COLO668 (cell line): ENCODE measurements around the gene TMEM208.

Experiments used
- DNase-seq: peaks from one replicate; lab custom pipeline; 2025; ENCODE audit not compliant: unreplicated experiment; lab: John Stamatoyannopoulos, UW

Gene TMEM208

GRCh38 chr16:67207249-67208091 is 19.5 kb upstream of the TMEM208 start:
- no peak for DNase-seq

GRCh38 chr16:67208154-67208896 is 18.6 kb upstream of the TMEM208 start:
- DNase-seq = no peak

- no peak for DNase-seq
These were observed 17.4 kb upstream of the TMEM208 start for GRCh38 chr16:67209565-67209964.

GRCh38 chr16:67210069-67210937 is 16.6 kb upstream of the TMEM208 start:
- no peak for DNase-seq

- DNase-seq = no peak
These were observed 15.3 kb upstream of the TMEM208 start for GRCh38 chr16:67211674-67212073.

GRCh38 chr16:67212766-67213165 is 14.2 kb upstream of the TMEM208 start:
- no peak for DNase-seq

- DNase-seq = no peak
These were observed 13.5 kb upstream of the TMEM208 start for GRCh38 chr16:67213197-67214019.

- no peak for DNase-seq
These were observed 11.2 kb upstream of the TMEM208 start for GRCh38 chr16:67215706-67216105.

- DNase-seq = no peak
These were observed 10.1 kb upstream of the TMEM208 start for GRCh38 chr16:67216612-67217490.

- DNase-seq = no peak
These were observed 2.9 kb upstream of the TMEM208 start for GRCh38 chr16:67223992-67224391.

- DNase-seq = no peak
These were observed 581 bp upstream of the TMEM208 start for GRCh38 chr16:67226295-67226803.

GRCh38 chr16:67227567-67227921 is 614 bp downstream of the TMEM208 start:
- no peak for DNase-seq

GRCh38 chr16:67228034-67228785 is 1.3 kb downstream of the TMEM208 start:
- no peak for DNase-seq

GRCh38 chr16:67228905-67229304 is 2.0 kb downstream of the TMEM208 start:
- no peak for DNase-seq

GRCh38 chr16:67229906-67230808 is 3.2 kb downstream of the TMEM208 start:
- no peak for DNase-seq

- DNase-seq = no peak
These were observed 4.1 kb downstream of the TMEM208 start for GRCh38 chr16:67230809-67231660.

GRCh38 chr16:67233596-67233995 is 6.7 kb downstream of the TMEM208 start:
- no peak for DNase-seq
